ENCODE measurements around the gene LGALS12.

DNA sequence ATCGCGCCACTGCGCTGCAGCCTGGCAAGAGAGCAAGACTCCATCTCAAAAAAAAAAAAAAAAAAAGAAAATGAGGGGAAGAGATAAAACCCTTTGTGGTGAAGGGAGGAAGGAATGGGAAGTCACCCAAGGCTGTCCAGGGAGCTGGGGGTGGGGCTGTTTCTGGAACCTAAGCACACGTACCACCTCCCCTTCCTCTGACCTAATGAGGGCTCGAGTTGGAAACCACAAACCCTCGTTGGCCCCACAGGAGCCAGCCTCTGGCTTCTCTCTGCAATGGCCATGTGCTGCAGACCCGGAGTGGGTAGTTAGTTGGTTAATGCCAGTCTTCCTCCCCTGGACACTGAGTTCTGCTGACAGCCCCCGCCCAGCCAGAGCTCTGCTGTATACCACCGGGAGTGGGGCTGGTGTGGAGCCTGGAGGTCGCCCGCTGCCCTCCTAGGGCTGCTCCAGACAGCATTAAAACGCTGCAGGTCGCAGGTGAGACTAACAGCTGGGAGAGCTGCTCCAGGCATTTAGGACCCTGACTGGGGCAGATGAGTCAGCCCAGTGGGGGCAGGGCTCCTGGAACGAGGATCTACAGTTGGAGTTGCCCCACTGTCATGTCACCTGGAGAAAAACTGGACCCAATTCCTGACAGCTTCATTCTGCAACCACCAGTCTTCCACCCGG is at the start of gene LGALS12:
- TF ChIP-seq, protein P1, sequence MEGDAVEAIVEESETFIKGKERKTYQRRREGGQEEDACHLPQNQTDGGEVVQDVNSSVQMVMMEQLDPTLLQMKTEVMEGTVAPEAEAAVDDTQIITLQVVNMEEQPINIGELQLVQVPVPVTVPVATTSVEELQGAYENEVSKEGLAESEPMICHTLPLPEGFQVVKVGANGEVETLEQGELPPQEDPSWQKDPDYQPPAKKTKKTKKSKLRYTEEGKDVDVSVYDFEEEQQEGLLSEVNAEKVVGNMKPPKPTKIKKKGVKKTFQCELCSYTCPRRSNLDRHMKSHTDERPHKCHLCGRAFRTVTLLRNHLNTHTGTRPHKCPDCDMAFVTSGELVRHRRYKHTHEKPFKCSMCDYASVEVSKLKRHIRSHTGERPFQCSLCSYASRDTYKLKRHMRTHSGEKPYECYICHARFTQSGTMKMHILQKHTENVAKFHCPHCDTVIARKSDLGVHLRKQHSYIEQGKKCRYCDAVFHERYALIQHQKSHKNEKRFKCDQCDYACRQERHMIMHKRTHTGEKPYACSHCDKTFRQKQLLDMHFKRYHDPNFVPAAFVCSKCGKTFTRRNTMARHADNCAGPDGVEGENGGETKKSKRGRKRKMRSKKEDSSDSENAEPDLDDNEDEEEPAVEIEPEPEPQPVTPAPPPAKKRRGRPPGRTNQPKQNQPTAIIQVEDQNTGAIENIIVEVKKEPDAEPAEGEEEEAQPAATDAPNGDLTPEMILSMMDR (IDR thresholded peaks at IDR 0.05; ENCODE audit: low read depth, low read length) = no peak
- TF ChIP-seq EZH2phosphoT487 (IDR thresholded peaks at IDR 0.05; ENCODE audit: low read depth) = no peak

Measured in OCI-LY3 (cell line).